SH-SY5Y (cell line): ENCODE results near the gene ATXN1L.

Experiments
- GATA2 ChIP-seq: IDR thresholded peaks from 2 replicates; pipeline ENCODE4 v1.6.1; 2011; ENCODE audit warnings: mild to moderate bottlenecking, low read depth, low read length
- GATA3 ChIP-seq: IDR thresholded peaks from 2 replicates; pipeline ENCODE4 v1.6.1; 2011; ENCODE audit warnings: low read depth, mild to moderate bottlenecking, low read length, moderate library complexity

- TF ChIP-seq GATA3 (no peak), GATA2 (no peak)
These were observed 11.5 kb upstream of the ATXN1L start for GRCh38 chr16:71834291-71834690.
